WERI-Rb-1 (cell line): ENCODE measurements around the gene COX14.
"Not testable (repeated sequence)": the region's sequence is repeated elsewhere in the genome, so short reads cannot be mapped to it uniquely, and the experiment has no call there.

ENCODE experiments used
- DNase-seq: peaks from one replicate; pipeline ENCODE4 v3.0.0-alpha.2; 2020
- H3K27ac ChIP-seq: fragments of 250-450 bp; sonication (Bioruptor Pico); 2 replicates; pipeline ENCODE4 v1.5.1; 2020; ENCODE audit warnings: mild to moderate bottlenecking, moderate library complexity
- H3K27me3 ChIP-seq: fragments of 250-450 bp; sonication (Bioruptor Pico); 2 replicates; pipeline ENCODE4 v1.5.1; 2021; ENCODE audit warnings: mild to moderate bottlenecking, low read depth, moderate library complexity; ENCODE audit not compliant: insufficient read depth, severe bottlenecking
- H3K36me3 ChIP-seq: fragments of 250-450 bp; sonication (Bioruptor Pico); 2 replicates; pipeline ENCODE4 v1.5.1; 2020; ENCODE audit warnings: mild to moderate bottlenecking, moderate library complexity
- H3K4me3 ChIP-seq: 2 replicates; pipeline ENCODE4 v1.5.1; 2011; ENCODE audit warnings: low read depth, mild to moderate bottlenecking, control low read depth, low read length
- H3K9me3 ChIP-seq: fragments of 250-450 bp; sonication (Bioruptor Pico); 2 replicates; pipeline ENCODE4 v1.5.1; 2021; ENCODE audit warnings: mild to moderate bottlenecking, moderate library complexity; ENCODE audit not compliant: severe bottlenecking
- TF ChIP-seq, protein P1 (sequence below): IDR thresholded peaks from 2 replicates; pipeline ENCODE4 v1.5.1; 2011; ENCODE audit warnings: low read depth, mild to moderate bottlenecking, control low read depth, inconsistent platforms, low read length

The COX14 gene

GRCh38 chr12:50081096-50081808 lies 30.8 kb upstream of the COX14 start:
- H3K36me3 ChIP-seq: peaks cover 4% of the 10 kb centered on the region; the same call in 1 of the 2 replicates
- no peaks in the 10 kb centered on the region for H3K27me3 ChIP-seq
- no peak overlapping the region for H3K27ac ChIP-seq
- no peak overlapping the region for H3K4me3 ChIP-seq
- H3K9me3 ChIP-seq: no peaks in the 10 kb centered on the region
- no peak for DNase-seq
- TF ChIP-seq, protein P1, sequence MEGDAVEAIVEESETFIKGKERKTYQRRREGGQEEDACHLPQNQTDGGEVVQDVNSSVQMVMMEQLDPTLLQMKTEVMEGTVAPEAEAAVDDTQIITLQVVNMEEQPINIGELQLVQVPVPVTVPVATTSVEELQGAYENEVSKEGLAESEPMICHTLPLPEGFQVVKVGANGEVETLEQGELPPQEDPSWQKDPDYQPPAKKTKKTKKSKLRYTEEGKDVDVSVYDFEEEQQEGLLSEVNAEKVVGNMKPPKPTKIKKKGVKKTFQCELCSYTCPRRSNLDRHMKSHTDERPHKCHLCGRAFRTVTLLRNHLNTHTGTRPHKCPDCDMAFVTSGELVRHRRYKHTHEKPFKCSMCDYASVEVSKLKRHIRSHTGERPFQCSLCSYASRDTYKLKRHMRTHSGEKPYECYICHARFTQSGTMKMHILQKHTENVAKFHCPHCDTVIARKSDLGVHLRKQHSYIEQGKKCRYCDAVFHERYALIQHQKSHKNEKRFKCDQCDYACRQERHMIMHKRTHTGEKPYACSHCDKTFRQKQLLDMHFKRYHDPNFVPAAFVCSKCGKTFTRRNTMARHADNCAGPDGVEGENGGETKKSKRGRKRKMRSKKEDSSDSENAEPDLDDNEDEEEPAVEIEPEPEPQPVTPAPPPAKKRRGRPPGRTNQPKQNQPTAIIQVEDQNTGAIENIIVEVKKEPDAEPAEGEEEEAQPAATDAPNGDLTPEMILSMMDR: no peak

GRCh38 chr12:50082644-50083043 lies 29.4 kb upstream of the COX14 start:
- H3K9me3 ChIP-seq: no peaks in the 10 kb centered on the region
- H3K36me3 ChIP-seq: peaks cover 15% of the 10 kb centered on the region
- H3K4me3 ChIP-seq: no peak overlapping the region
- H3K27me3 ChIP-seq: no peaks in the 10 kb centered on the region
- TF ChIP-seq, protein P1: no peak
- no peak overlapping the region for H3K27ac ChIP-seq
- no peak for DNase-seq

- no peak overlapping the region for H3K27ac ChIP-seq
Measured at GRCh38 chr12:50083301-50083700, 28.7 kb upstream of the COX14 start.

GRCh38 chr12:50084409-50084774 lies 27.6 kb upstream of the COX14 start:
- not testable (repeated sequence) for H3K27me3 ChIP-seq, DNase-seq, H3K9me3 ChIP-seq
- H3K36me3 ChIP-seq: peaks cover 30% of the 10 kb centered on the region
- peak overlapping the region; percentile 96 for H3K27ac ChIP-seq
- peak overlapping the region; percentile 52 for H3K4me3 ChIP-seq

More at GRCh38 chr12:50083301-50083700, 28.7 kb upstream of the COX14 start:
- H3K36me3 ChIP-seq: peaks cover 19% of the 10 kb centered on the region
- no peaks in the 10 kb centered on the region for H3K9me3 ChIP-seq
- H3K4me3 ChIP-seq: no peak overlapping the region
- H3K27me3 ChIP-seq: no peaks in the 10 kb centered on the region
- TF ChIP-seq, protein P1: no peak
- no peak for DNase-seq

GRCh38 chr12:50084775-50085614 lies 27.0 kb upstream of the COX14 start, which contains the start of gene SMARCD1:
Gene SMARCD1 (plus strand): TSS chr12:50085342. CDS start chr12:50085370, 28 bp downstream.
- Histone ChIP-seq H3K9me3 (no peaks in the 10 kb centered on the region), H3K27me3 (no peaks in the 10 kb centered on the region), H3K27ac (peak within 1 kb of the TSS; percentile 96), H3K36me3 (peaks cover 36% of the 10 kb centered on the region), H3K4me3 (peak within 1 kb of the TSS; percentile 52)
- TF ChIP-seq, protein P1: peak; percentile 79
- peak; percentile 96 for DNase-seq

DNA sequence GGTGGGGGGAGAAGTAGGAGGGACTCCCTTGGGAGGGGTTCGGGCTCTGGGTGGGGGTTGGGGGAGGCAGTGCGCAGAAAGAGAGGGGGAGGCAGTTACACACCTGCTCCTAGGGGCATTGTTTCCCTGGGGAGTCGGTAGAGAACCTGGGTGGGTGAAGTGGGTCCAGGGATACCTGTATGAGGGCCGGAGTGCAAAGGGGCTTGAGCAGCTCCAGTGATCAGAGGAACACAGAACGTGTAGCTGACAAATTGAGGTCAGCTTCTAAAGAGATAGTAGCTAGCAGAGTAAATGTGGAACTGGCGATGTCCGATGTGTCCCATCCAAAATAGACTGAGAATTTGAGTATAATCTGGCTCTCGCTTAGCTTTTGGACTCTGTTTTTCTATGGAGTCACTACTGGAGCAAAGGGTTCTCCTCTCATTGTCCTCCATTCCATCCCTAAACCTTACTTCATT lies 26.4 kb upstream of the COX14 start:
- no peak for DNase-seq
- Histone ChIP-seq H3K27me3 (no peaks in the 10 kb centered on the region), H3K4me3 (peak overlapping the region; percentile 52), H3K9me3 (no peaks in the 10 kb centered on the region), H3K27ac (peak overlapping the region; percentile 96), H3K36me3 (peaks cover 42% of the 10 kb centered on the region)
- TF ChIP-seq, protein P1: no peak
